NCI-H526 treated with DMSO at 0.1 percent for 48 hours (cell line): ENCODE measurements around the gene KDM8.

Experiments
- DNase-seq: peaks from one replicate; lab custom pipeline; 2025; lab: John Stamatoyannopoulos, UW

Gene KDM8

DNA sequence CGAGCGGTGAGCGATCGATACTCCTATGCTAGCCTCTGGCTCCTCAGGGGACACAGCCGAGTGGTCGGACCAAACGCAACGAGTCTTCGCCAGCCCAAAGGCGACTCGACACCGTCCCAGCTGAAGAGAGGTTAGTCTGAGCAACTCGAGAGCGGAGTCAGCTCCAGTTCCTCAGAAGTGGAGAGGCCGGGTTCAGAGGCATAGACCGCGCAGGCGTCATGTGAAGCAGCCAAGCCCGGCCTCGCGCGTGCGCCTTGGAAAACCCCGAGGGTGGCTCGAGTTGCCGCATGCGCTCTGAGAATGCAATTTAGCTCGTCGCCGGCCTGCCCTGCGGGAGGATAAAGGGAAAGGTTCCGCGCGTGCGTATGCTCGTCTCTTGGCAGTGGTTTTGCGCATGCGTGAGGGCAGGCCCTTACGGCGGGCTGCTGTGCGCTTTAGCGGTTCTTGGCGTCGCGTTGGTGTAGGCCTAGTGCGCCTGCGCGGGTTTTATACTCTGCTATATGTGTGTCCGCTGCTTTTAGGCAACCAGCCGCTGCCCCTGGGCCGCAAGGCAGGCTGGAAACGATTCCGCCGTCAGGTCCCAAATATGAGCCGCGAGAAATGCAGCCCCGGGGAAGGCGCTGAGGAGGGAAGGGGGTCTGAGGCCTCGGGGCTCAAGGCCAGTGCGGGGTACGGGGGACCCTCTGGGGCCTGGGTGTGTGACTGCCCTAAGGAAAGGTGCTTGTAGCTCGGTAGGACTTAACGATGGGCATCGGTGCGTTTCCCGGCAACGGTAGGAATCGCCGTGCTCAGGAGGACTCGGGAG, at the start of gene KDM8:
Gene KDM8 (plus strand): TSS at position 20 of the 805 bp plus-strand sequence. CDS start 6,598 bp downstream, outside the sequence.
- peak; percentile 99 for DNase-seq

DNA sequence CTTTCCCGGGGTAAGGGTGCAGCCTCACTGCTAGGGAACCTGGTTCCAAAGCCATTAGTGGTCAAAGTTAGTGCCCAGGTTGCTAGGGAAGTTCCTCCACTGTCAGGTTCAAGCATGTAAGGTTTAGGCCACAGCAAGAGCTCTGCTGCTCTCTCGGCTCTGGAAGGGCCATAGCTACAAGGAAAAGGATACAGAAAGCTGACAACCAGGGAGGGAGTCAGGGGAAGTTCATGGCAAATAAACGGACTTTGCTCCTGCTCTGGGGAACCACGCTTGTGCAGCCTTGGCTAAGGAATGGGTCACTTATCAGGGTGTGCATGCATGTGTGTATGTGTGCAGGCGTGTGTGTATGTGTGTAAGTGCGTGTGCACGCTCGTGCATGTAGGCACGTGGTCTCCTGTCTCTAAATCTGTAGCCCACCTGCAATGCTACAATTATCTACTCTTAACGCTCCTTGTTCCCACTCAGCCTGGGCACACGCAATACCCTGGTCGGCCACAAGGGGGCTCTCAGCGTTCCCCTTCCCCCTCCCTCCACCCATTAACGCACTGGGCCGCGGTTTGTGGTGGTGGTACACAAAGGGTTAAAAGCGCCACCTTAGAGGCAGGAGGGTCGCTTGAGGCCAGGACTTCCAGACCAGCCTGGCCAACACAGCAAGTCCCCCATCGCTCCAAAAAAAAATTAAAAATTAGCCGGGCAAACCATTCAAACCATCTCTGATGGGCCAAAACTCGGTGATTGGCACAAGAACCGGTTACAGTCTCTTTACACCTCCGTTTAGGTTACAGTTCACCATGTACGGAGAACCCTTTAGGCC, 48.4 kb upstream of the KDM8 start:
- DNase-seq: peak; percentile 3

DNA sequence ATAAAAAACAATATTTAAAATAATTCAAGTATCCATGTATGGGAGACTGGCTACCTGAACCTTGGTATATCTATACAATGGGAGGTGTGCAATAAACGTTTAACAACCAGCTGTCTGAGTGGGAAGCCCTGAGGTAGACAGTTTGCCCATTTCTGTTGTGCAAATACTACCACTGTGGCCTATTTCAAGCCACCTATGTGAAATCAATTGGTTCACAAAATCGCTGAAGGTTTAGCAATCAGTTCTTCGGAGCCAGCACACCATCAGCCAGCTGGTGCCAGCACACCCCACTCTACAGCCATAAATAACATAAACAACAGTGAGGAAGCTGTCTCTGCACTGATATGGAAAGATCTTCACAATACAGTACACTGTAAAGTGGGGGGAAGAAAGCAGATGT, 46.7 kb upstream of the KDM8 start:
- no peak for DNase-seq

DNA sequence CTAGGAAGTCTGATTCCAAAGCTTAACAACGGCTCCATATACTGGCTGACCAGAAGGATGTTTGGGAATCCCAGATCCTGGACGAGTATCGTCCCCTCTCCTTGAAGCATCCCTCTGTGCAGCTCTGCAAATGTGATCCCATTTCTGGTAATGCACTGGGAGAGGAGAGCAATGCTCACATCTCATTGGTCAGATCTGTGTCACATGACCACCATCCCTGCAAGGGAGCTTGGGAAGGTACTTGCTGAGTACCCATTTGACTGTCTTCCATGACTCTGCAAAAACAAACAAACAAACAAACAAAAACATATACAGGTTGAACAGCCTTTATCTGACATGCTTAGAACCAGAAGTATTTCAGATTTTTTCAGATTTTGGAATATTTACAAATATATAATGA, 41.9 kb upstream of the KDM8 start:
- no peak for DNase-seq

DNA sequence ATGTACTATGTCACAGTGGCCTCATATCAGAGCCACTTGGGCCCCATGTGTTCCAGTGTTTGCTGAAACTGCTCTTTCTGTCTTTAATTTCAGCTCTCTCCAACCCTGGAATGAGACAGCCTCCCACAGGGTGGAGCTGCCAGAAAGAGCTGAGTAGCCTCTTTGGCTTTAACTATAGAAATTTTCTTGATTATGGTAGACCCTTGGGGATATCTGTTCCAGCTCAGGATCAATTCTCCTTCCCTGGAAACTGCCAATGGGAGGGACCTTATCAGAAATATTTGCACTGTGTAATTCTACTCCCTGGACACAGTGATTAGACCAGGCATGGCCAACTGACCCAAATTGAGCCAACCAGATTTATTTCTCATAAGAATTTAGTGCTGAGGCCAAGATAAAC, 39.0 kb upstream of the KDM8 start:
- DNase-seq: no peak

DNA sequence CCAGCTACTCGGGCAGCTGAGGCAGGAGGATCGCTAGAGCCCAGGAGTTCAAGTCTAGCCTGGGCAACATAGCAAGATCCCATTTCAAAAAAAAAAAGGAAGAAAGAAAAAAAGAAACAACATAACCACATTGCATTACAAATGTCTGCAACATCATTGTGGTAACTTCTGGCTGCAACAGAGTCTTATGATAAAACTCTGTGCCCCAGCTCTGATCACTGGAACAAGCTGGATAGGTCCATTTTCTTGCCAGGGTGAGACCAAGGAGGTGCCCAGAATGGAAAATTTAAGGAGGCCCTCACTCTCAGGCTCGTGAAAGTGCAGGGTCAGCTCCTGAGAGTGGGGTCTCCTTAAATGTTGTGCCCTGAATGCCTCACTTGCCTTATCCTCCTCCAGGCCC, 37.8 kb upstream of the KDM8 start:
- DNase-seq: no peak

DNA sequence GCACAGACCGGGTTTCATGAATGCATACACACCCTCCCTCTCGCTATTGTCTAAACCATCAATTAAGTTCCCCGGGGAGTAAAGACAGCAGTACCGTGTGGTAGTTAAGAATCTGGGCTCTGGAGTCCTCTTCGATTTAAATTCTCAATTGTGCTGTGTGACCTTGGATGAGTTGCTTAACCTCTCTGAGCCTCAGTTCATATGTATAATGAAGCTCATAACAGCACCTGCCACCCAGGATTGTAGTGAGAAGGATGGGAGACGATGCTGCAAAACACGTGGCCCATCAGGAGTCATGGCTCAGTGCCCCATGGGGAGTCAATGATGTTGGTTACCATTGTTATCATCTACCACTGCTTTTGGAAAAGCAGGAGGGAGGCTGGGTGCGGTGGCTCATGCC, 34.5 kb upstream of the KDM8 start:
- no peak for DNase-seq

DNA sequence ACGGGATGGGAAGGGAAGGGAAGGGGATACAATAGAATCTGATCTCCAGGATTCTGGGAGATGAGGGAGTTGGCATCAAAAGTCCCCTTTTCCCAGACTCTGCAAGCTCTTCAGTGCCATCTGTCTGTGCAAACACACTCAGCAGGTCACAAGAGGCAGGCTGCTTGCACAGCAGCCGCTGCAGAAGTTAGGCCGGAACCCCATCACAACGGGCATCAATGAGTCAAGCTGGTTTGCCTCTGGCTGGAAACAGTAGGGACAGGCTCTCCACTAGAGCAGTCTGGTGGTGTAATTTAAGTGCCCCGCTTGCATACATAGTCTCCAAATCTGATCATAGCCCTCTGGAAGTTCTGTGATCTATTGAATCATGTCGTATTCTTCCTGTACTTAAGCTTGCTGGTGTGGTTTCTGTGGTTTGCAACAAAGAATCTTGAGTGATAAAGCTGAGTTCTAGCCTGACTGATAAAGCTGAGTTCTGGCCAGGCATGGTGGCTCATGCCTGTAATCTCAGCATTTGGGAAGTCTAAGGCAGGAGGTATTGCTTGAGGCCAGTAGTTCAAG, 33.7 kb upstream of the KDM8 start:
- peak; percentile 10 for DNase-seq

DNA sequence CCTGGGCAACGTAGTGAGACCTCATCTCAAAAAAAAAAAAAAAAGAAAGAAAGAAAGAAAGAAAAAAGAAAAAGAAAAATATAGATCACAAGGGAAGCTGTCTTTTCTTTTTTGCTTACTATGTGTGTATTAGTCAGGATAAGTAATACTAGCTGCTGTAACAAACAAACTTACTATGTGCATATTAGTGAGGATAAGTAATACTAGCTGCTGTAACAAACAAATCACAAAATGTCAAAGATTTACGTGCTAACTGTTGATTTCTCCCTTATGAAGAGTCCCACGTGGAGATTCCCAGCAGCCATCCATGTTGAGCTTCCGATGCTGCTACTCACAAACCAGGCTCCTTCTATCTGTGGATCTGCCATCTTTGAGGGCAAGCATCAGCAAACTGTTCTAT, 31.7 kb upstream of the KDM8 start:
- DNase-seq: no peak

DNA sequence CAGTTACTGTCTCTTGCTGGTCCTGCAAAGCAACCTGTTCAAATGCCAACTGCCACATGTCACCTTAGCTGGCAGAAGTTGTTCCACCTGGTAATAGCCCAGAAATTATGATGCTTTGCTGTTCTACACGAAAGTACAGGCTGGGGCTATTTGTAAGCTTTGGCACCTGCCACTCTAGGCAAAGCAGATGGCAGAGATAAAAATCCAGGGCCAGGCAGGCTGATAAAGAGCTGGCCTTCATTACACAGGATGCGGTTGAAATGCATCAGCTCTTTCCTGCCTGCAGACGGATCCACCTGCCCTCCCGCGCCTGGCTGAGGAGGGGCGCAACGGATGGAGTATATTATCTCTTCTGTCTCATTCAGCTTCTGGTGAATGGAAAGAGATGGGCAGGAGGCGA, 29.3 kb upstream of the KDM8 start:
- peak; percentile 82 for DNase-seq

DNA sequence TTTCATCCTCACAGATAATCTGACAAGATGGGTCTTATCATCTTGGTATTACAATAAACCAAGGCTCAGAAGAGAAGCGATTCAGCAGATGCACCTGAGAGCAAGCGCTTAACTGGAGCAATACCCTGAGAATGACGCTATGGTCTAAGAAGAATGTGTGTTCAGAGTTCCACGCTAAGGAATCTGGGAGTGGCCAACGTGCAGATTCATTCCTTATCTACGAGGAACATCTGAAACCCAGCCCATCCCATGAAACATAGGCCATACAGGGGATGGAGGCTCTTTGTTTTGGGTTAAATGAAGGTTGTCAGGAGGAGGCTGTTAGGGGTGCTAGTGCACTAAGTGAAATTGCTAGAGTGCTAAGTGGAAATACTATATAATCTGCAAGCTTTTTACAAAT, 28.5 kb upstream of the KDM8 start:
- no peak for DNase-seq

DNA sequence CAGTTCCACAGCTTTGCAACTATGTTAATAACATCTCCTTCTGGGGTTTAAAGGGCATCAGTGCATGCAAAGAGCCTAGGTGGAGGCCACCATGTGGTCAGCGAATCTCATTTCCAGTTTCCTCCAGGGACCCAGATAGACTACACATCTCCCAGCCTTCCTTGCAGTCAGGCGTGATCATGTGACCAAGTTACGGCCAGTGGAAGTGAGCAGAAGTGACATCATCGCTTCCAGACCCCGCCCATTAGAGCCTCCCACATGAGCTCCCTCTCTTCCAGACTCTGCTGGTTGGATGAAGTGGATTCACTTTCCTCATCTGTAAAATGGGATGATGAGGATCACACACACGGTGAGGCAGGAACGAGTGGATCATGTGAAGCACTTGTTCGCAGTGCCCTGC, 27.4 kb upstream of the KDM8 start:
- DNase-seq: no peak

DNA sequence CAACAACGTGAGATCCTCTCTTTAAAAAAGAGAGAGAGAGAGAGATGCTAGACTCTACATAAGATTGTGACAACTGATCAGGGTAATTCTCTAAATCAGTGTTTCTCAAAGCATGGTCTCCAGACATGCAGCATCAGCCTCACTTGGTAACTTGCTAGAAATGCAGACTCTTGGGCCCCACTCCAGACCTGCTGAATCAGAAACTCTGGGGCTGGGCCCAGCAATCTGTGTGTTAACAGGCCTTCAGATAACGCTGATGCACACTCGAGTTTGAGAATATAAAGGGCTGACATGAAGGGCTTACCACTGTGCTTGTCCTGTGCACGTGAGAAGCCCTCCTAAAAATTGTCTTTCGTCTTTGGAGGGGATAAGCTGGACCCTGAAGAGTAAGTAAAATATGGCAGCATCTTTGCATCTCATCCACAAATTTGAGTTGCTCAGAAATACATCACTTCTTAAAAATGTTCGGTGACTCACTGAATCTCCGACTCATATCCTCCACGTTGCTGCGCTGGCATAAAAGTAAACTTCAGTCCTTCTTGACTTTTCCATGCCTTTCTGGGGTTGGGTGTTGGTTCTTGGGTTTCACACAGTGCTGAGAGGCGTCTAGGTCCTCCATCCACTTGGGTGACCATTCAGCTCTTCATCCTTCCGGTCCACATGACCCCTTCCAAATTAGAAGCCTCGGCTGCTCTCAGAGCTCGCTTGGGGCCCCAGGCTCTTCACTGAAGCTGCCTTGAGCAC, 26.1 kb upstream of the KDM8 start:
- no peak for DNase-seq

DNA sequence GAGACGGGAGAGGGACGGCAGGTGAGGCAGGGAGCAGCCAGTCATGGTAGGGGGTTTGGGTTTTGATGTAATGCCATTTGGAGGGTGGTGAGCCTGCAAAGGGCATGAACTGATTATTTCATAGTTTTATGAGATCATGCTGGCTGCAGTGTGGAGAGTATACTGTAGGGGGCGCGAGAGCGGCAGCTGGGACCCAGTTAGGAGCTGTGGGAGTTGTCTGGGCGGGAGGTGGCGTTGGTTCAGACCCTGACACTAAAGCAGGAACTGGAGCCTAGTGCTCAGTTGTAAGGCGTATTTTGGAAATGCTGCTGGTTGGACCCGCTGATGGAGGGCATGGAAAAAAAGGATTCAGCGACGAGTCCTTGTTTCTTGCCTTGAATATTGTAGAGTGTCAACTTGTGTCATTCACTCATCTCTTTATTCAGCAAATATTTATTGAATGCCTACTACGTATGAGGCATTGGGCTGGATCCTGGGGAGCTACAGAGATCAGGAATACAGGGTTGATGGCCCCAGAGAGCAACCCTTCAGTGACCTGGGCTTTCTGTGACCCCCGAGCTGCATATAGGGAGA, 23.7 kb upstream of the KDM8 start:
- peak; percentile 27 for DNase-seq

DNA sequence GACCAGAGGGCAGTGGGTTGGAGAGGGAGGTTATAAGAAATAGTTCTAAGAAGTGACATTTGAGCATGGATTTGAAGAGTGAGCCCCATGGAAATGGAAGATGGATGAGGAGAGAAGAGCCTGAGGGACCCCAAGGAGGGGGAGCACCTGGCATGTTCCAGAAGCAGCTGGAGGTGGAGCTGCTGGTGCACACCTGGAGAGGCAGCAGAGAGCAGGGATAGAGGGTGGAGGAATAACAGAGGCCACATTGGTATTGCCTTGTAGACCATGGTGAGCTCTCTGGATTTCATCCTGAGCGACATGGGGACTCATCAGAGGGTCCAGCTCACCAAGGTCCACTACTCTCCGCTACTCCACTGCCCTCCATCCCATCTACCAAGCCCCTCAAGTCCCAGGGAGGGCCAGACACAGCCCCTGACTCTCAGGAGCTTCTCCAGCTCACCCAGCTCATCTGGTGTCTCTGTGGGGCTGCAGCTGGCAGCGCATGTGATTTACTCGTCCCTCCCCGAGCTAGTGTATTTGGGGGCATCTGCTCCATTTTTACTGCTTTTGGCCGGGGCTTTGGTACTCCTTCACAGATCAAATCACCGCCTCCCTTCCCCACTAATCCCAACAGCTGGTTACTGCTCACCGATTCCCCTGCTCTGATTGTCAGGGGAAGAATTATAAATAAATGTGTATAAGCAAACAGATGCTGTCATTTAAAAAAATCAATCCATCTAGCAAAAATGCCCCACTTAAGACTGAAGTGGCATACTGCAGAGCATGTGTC, 22.1 kb upstream of the KDM8 start:
- DNase-seq: no peak

DNA sequence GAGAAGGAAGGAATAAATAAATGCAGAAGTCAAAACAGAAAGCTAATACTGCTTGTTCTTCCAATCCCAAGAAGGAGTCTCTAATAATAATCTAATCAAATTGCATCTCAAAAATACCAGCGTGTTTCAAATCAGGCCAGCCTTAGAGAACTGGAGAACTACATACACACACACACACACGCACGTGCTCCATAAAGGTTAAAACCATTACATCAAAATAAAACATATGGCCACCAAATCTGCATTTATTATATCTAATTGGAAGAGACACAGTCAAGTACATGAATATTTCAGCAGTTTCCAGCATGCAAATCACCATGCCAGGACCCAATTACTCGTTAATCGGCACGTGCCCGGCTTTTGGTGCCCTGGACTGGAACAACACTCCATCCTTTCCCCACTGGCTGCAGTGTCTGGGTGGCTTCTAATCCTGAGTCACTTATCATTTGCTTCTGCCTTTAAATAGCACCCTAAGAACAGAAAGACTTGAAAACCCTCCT, 20.4 kb upstream of the KDM8 start:
- DNase-seq: peak; percentile 19

DNA sequence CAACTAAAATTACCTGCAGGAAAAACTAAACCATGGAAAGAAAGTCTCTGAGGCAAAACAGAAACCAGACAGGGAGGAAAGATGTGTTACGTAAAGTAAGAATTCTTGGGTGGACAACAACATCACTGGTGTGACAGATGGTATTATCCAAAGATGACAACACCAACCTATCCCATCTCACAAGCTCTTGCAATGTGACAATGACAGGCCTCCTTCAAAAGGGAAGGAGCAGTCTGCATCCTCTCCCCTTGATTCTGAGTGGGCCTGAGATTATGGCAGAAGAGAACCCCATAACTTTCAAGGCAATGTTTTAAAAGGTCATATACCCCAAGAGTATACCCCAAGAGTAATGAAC, 17.6 kb upstream of the KDM8 start:
- no peak for DNase-seq

DNA sequence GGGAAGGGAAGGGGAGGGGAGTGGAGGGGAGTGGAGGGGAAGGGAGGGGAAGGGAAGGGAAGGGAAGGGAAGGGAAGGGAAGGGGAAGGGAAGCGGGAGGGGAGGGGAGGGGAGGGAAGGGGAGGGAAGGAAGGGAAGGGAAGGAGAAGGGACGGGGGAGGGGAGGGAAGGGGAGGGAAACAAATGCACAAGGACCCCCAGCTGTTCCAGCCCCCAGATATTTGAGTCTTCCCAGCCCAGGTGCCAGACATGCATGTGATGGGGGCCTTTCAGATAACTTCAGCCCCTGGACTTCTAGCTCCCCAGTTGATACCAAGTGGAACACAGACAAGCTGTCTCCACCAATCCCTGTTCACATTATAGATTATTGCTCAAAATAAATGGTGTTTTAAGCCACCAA, 14.7 kb upstream of the KDM8 start:
- no peak for DNase-seq

DNA sequence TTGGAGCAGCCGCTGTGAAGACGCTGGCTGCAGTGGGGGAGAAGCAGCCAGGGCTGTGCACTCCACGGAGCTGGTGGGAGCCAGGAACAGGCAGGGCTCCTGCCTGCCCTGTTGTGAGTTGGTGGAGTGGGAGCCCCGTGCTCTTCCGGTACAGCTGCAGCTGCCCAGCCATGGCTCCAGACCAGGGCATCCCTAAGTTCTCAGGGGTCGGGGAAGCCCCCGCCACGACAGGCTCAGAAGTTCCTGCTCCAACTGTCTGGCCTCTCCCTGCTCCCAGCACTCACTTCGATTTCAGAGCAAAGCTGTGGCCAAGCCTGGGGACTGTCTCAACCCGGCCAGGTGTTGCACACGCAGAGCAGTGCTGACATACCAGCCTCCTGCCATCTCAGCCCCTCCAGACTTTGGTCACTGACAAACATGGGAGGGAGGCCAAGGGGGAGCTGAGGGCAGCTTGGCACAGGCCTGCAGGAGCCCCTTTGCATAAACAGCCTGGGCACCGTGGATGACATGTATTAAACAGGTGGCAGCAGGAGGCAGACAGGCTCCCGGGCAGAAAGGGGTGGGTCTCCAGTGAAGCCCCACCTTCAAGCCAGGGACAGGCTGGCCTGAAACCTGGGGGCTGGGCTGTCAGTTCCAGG, 13.9 kb upstream of the KDM8 start:
- DNase-seq: no peak

DNA sequence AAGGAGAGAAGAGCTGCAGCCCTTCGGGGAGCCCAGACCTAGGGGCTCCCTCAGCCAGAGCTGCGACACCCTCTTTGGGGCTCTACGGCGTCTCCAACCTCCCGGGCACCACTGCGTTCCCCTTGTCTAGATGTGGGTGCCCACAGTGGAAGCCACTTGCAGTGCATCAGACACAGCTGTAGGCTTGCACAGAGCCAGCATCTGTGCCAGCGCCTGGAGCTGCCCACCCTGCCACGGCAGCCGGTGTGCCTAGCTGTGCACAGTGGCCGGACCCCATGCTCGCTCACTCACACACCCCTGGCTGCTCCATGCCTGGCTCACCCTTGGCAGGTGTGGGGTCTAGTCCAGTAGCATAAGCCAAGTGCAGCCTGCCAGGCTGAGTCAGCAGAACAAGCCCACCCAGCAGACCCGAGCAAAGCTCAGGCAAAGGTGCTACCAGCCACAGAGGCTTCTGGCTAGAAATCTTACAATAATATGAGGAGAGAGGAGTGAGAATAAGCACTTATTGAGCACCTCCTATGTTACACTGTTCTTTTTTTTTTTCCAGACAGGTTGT, 12.9 kb upstream of the KDM8 start:
- no peak for DNase-seq
